A673 (cell line): ENCODE results near the gene ZNF24.

ENCODE experiments used
- EZH2 ChIP-seq: fragments of 200-600 bp; sonication (generic); IDR thresholded peaks from 2 replicates; pipeline ENCODE4 v1.6.1; 2017; ENCODE audit warnings: borderline replicate concordance, low read depth, mild to moderate bottlenecking, mixed read lengths, antibody characterized with exemption, low read length; ENCODE audit not compliant: poor library complexity, severe bottlenecking
- TF ChIP-seq, protein P1 (sequence below): fragments of 300-800, 200-600 bp; sonication (generic); conservative IDR thresholded peaks from 2 replicates; pipeline ENCODE4 v1.5.1; 2017; ENCODE audit warnings: low read depth, mild to moderate bottlenecking, antibody characterized with exemption, low read length, moderate library complexity, mixed read lengths

DNA sequence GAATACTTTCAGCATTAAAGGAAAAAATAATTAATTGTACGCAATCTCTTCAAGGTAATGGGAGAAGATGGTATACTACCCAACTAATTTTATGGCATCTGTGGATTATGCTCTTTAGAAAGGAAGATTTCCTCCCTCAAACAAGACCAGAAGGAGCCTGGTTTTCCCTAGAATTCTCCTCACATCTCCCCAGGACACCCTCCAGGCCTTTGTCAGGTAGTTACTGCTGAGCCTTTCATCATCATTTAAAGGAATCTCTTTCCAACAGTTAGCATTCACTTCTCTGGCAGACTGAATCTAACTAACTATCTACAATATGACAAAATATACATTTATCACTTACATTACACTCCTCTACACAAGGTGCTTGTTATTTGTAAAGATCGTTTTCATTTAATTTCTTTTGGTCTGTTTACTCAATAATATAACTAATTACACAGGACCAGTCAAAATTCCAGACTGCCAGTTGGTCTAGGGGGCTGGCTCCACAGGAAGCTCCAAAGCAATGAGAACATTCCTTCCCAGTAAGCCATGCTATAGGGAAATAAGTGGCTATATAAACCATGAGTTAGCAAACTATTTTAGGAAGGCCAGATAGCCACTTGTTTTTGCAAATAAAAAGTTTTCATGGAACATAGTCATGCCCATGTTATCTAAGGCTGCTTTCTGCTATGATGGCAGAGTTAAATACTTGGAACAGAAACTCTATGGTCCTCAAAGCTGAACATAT lies 19.1 kb downstream of the ZNF24 start:
- TF ChIP-seq, protein P1, sequence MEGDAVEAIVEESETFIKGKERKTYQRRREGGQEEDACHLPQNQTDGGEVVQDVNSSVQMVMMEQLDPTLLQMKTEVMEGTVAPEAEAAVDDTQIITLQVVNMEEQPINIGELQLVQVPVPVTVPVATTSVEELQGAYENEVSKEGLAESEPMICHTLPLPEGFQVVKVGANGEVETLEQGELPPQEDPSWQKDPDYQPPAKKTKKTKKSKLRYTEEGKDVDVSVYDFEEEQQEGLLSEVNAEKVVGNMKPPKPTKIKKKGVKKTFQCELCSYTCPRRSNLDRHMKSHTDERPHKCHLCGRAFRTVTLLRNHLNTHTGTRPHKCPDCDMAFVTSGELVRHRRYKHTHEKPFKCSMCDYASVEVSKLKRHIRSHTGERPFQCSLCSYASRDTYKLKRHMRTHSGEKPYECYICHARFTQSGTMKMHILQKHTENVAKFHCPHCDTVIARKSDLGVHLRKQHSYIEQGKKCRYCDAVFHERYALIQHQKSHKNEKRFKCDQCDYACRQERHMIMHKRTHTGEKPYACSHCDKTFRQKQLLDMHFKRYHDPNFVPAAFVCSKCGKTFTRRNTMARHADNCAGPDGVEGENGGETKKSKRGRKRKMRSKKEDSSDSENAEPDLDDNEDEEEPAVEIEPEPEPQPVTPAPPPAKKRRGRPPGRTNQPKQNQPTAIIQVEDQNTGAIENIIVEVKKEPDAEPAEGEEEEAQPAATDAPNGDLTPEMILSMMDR = no peak
- no peak for TF ChIP-seq EZH2
